Activated naive CD8-positive, alpha-beta T cell (primary cell): ENCODE results near the gene ANKRD66.

Experiments used
- H3K27ac Mint-ChIP-seq: one replicate; pipeline ENCODE4 v1.8.0; 2021; ENCODE audit warnings: mixed read lengths
- H3K27me3 Mint-ChIP-seq: one replicate; pipeline ENCODE4 v1.8.0; 2021; ENCODE audit warnings: mixed read lengths
- H3K36me3 Mint-ChIP-seq: one replicate; pipeline ENCODE4 v1.8.0; 2021; ENCODE audit warnings: mixed read lengths
- H3K4me1 Mint-ChIP-seq: one replicate; pipeline ENCODE4 v1.8.0; 2021; ENCODE audit warnings: low read depth, mixed read lengths
- H3K4me3 Mint-ChIP-seq: one replicate; pipeline ENCODE4 v1.8.0; 2021; ENCODE audit warnings: mild to moderate bottlenecking, mixed read lengths
- H3K9me3 Mint-ChIP-seq: one replicate; pipeline ENCODE4 v1.8.0; 2021; ENCODE audit warnings: low read depth, mixed read lengths

The ANKRD66 gene

DNA sequence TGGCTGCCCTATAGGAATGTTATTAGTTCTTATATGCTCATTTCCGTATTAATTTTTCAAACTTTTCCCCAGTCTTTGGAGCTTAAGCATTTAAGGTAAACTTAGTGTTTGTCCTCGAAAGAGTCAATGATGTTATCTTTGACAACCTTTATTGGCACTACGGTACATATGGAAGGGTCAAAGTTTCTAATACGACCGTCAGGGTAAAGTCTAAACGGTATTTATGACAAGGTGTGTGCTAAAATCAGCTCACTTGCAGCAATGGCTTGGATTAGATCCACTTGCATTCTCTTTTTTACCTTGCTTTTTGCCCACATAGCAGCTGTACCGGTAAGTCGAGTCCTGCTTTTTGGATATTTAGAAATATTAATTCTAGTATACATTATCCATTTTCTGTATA lies 46.4 kb downstream of the ANKRD66 start, which contains the start of gene MEP1A:
Gene MEP1A, plus strand, starts transcription at position 252 of the 400 bp plus-strand sequence. Its CDS starts 10 bp downstream, at position 262.
- Mint-ChIP-seq H3K9me3 (no peaks in the 10 kb centered on the region), H3K27me3 (peaks cover 4% of the 10 kb centered on the region), H3K4me3 (no peak within 1 kb of the TSS), H3K4me1 (no peaks in the 10 kb centered on the region), H3K36me3 (no peaks in the 10 kb centered on the region), H3K27ac (no peak within 1 kb of the TSS)

DNA sequence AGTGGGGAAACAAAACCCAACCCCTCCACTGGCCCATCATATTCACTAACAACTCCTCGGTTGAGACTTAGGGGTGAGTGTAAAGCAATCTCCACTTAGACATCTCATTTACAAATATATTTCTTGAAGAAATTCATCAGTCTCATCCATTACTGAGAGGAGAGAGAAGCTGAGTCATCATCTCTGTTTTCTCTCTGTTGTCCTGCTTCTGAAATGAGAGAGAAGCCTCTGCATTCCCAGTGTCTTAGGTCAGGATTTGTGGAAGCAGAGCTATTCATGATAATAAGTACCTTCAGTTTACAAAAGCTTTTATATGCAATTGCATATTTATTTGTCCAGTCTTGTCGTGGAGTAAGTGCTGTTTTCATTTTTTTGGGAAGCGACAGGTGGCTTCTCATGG lies 47.3 kb downstream of the ANKRD66 start:
- Mint-ChIP-seq H3K4me3 (no peak overlapping the region), H3K4me1 (no peaks in the 10 kb centered on the region), H3K9me3 (no peaks in the 10 kb centered on the region), H3K27me3 (peaks cover 5% of the 10 kb centered on the region), H3K27ac (no peak overlapping the region), H3K36me3 (no peaks in the 10 kb centered on the region)

DNA sequence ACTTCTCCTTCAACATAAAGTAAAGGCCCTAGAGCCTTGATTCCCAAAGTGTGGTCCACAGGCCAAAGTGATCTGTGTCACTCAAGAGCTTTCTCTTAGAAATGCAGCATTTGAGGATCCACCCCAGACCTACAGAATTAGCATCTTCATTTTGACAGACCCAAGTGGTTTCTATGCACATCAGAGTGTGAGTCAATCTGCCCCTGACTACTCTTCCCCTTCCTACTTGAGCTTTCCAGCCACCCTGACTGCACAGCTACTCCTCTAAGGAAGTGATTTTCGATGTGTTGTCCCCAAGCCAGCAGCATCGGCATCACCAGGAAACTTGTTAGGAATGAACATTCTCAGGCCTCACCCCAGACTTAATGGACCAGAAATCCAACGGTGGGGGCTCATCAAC lies 49.1 kb downstream of the ANKRD66 start:
- no peaks in the 10 kb centered on the region for H3K4me1 Mint-ChIP-seq
- H3K27ac Mint-ChIP-seq: no peak overlapping the region
- no peak overlapping the region for H3K4me3 Mint-ChIP-seq
- peaks cover 7% of the 10 kb centered on the region for H3K27me3 Mint-ChIP-seq
- no peaks in the 10 kb centered on the region for H3K36me3 Mint-ChIP-seq
- H3K9me3 Mint-ChIP-seq: no peaks in the 10 kb centered on the region

DNA sequence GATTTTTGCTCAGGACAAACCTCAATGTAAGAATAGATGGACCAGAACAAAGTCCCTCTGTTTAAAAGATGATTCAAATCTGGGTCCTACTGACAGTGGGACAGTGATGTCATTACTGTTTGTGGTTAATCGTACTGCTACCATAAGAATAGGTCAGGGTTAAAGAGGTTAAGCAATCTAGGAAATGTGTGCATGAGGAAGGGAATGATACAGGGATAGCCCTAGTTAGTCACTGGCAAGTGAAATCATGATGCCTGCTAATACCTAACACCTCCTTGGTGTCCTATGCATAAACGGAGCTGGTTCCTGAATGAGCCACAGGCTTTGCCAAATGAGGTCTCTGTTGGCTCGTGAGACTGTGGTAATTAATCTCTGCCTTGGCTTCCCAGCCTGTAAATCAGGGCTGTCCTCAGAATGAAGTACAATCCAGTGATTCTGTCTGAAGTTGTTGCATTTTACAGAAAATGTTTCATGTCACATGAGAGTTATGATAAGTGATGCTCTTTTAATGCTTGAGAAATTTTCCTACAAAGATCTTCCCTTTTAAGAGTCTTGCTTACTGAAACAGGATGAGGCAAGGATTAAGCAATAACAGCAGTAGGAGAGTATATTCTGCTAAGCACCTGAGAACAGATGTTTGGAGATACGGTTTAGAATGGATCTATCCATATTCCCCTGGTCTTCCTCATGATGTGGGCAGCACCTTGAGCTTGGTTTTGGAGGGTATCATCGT lies 50.3 kb downstream of the ANKRD66 start:
- no peak overlapping the region for H3K27ac Mint-ChIP-seq
- H3K4me3 Mint-ChIP-seq: no peak overlapping the region
- H3K4me1 Mint-ChIP-seq: no peaks in the 10 kb centered on the region
- H3K36me3 Mint-ChIP-seq: no peaks in the 10 kb centered on the region
- H3K9me3 Mint-ChIP-seq: no peaks in the 10 kb centered on the region
- peaks cover 8% of the 10 kb centered on the region for H3K27me3 Mint-ChIP-seq

DNA sequence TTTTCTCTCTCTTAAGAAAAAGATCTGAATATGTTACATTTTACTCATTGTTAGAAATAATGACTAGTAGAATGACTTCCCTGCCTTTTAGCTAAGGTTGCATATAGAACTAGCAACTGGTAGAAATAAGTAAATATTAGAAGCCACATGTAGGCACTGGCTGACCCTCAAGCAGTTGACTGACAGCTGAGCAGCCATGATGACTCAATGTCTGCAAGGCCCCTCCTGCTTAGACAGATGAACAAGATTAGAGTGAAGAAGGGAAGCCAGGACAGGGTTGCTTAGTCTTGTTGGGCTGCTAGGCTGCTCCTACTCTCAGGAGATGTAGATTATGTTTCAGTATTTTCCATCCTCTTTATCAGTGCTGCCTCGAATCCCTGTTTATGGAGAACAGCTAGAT lies 52.9 kb downstream of the ANKRD66 start:
- H3K27ac Mint-ChIP-seq: no peak overlapping the region
- no peaks in the 10 kb centered on the region for H3K9me3 Mint-ChIP-seq
- no peaks in the 10 kb centered on the region for H3K4me1 Mint-ChIP-seq
- H3K36me3 Mint-ChIP-seq: no peaks in the 10 kb centered on the region
- H3K27me3 Mint-ChIP-seq: peaks cover 10% of the 10 kb centered on the region
- no peak overlapping the region for H3K4me3 Mint-ChIP-seq

DNA sequence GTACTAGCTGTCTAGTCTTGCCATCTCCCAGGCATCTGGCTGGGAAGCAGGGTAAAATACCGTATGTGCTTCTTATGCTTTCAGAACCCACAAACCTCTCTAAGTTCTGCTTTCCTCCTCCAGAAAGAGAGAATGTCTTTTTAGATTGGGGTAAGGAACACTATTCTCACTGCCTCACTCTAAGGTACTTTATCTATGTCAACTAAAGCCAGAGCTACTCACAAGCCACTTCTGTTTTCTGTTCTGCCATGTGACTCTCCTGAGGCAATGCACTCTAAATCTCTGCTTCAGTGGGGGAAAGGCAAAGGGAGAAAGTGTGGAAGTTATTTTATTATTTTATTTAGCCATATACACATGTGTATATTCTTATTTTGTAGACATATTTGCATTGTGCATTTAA lies 62.1 kb downstream of the ANKRD66 start:
- H3K4me3 Mint-ChIP-seq: no peak overlapping the region
- H3K36me3 Mint-ChIP-seq: no peaks in the 10 kb centered on the region
- peaks cover 19% of the 10 kb centered on the region for H3K27me3 Mint-ChIP-seq
- H3K9me3 Mint-ChIP-seq: no peaks in the 10 kb centered on the region
- no peak overlapping the region for H3K27ac Mint-ChIP-seq
- no peaks in the 10 kb centered on the region for H3K4me1 Mint-ChIP-seq
